Suprapubic skin (tissue), 4 donors: ENCODE data around the gene SAMD11. TPM values are rescaled to one million over a fixed set of nuclear protein-coding genes. Genes with fewer than 3 reads are reported as not detected.

Source experiments
- DNase-seq, 2 donors: peaks; one replicate each; pipeline ENCODE4 v3.0.0-alpha.2; 2019; ENCODE audit warnings: low spot score in 2 of 2
- H3K27ac ChIP-seq: fragments of 200-600 bp; sonication (generic); one replicate; pipeline ENCODE4 v1.5.1; 2019
- H3K27me3 ChIP-seq: fragments of 200-600 bp; sonication (generic); one replicate; pipeline ENCODE4 v1.5.1; 2019
- H3K36me3 ChIP-seq: fragments of 200-600 bp; sonication (generic); one replicate; pipeline ENCODE4 v1.5.1; 2019
- H3K4me1 ChIP-seq: fragments of 200-600 bp; sonication (generic); one replicate; pipeline ENCODE4 v1.5.1; 2019
- H3K4me3 ChIP-seq: fragments of 200-600 bp; sonication (generic); one replicate; pipeline ENCODE4 v1.5.1; 2019; ENCODE audit warnings: mild to moderate bottlenecking
- H3K9me3 ChIP-seq: fragments of 200-600 bp; sonication (generic); one replicate; pipeline ENCODE4 v1.5.1; 2019
- EP300 ChIP-seq: sonication (generic); formaldehyde crosslinking; IDR thresholded peaks from one replicate; pipeline ENCODE4 v1.6.1; 2017; ENCODE audit warnings: antibody characterized with exemption
- POLR2A ChIP-seq, 2 donors: fragments of 450-650 bp; IDR thresholded peaks; one replicate each; pipeline ENCODE4 v1.6.1; 2017; ENCODE audit warnings: antibody characterized with exemption in 2 of 2, mild to moderate bottlenecking in 2 of 2, moderate library complexity in 2 of 2
- POLR2AphosphoS5 ChIP-seq, 3 donors: sonication (generic); formaldehyde crosslinking; IDR thresholded peaks; one replicate each; pipeline ENCODE4 v1.6.1; 2017; ENCODE audit warnings: antibody characterized with exemption in 3 of 3
- WGBS: methylation state at CpG from one replicate; pipeline ENCODE4 v1.1.5; 2018; 5-methylcytosine and 5-hydroxymethylcytosine counted together
- total RNA-seq, 4 donors: library from RNA; depleted of rRNA; stranded (reverse); fragments of >200 nt; gene quantifications; one replicate each; pipeline ENCODE4 v1.1.0, GENCODE V29; 2016
- TF ChIP-seq, protein P1 (sequence below), 2 donors: fragments of 200-600 bp in 1 of 2; fragments of 450-650 bp in 1 of 2; sonication (generic) in 1 of 2; IDR thresholded peaks; one replicate each; pipeline ENCODE4 v1.5.1; 2016 to 2019; ENCODE audit warnings: antibody characterized with exemption in 2 of 2, mild to moderate bottlenecking in 1 of 2, moderate library complexity in 1 of 2

Gene SAMD11
- total RNA-seq, 4 donors from 2014 or later: 0.85 to 2.0 (median 1.5) TPM; not detected in 1

DNA sequence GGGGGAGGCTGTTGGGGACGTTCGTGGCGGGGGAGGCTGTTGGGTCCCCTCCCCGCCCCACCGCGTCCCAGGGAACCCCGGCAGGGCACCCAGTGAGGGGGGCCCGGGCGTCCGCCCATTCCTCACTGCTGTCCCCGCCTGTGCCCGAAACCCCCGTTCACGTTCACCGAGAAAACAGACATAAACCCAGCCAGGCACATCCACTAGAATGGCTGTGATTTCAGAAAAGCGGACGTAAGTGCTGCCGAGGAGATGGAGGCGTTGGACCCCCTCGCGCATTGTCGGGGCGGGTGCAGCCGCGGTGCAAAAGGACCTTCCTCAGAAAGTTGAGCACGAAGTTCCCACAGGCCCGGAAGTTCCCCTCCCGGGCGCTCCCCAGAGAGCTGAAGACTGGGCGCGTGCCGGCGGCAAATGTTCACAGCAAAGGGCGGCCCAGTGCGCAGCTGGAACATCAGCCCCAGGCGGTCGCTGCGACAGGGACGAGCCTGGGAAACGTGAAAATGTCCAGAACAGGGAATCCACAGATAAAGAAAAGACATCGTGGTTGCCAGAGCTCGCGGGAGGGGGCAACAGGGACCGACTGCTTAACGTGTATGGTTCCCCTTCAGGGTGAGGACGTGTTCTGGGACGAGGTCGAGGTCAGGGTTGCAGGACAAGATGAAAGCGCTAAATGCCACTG, 18.5 kb upstream of the SAMD11 start:
- WGBS: 8% methylated on average over 33 of the region's 49 CpGs
- H3K36me3 ChIP-seq: no peaks in the 10 kb centered on the region
- peak; percentile 76 to 82 for DNase-seq
- peaks cover 10% of the 10 kb centered on the region for H3K27me3 ChIP-seq
- peak overlapping the region; percentile 47 for H3K4me3 ChIP-seq
- H3K4me1 ChIP-seq: peaks cover 37% of the 10 kb centered on the region
- H3K9me3 ChIP-seq: no peaks in the 10 kb centered on the region
- H3K27ac ChIP-seq: no peak overlapping the region
- TF ChIP-seq, protein P1, sequence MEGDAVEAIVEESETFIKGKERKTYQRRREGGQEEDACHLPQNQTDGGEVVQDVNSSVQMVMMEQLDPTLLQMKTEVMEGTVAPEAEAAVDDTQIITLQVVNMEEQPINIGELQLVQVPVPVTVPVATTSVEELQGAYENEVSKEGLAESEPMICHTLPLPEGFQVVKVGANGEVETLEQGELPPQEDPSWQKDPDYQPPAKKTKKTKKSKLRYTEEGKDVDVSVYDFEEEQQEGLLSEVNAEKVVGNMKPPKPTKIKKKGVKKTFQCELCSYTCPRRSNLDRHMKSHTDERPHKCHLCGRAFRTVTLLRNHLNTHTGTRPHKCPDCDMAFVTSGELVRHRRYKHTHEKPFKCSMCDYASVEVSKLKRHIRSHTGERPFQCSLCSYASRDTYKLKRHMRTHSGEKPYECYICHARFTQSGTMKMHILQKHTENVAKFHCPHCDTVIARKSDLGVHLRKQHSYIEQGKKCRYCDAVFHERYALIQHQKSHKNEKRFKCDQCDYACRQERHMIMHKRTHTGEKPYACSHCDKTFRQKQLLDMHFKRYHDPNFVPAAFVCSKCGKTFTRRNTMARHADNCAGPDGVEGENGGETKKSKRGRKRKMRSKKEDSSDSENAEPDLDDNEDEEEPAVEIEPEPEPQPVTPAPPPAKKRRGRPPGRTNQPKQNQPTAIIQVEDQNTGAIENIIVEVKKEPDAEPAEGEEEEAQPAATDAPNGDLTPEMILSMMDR (IDR thresholded peaks at IDR 0.05): no peak
- no peak for TF ChIP-seq EP300
- no peak for TF ChIP-seq POLR2A (IDR thresholded peaks at IDR 0.05)
- no peak for TF ChIP-seq POLR2AphosphoS5 (IDR thresholded peaks at IDR 0.05)

GRCh38 chr1:905811-906599, 17.7 kb upstream of the SAMD11 start:
- peak; percentile 65 to 77 for DNase-seq
- peaks cover 18% of the 10 kb centered on the region for H3K27me3 ChIP-seq
- H3K4me1 ChIP-seq: peaks cover 45% of the 10 kb centered on the region
- no peaks in the 10 kb centered on the region for H3K9me3 ChIP-seq
- no peak overlapping the region for H3K27ac ChIP-seq
- H3K4me3 ChIP-seq: no peak overlapping the region
- no peaks in the 10 kb centered on the region for H3K36me3 ChIP-seq
- 66% methylated on average over 10 of the region's 13 CpGs for WGBS
- no peak for TF ChIP-seq EP300
- no peak for TF ChIP-seq POLR2AphosphoS5 (IDR thresholded peaks at IDR 0.05)
- TF ChIP-seq, protein P1 (IDR thresholded peaks at IDR 0.05): no peak
- no peak for TF ChIP-seq POLR2A (IDR thresholded peaks at IDR 0.05)

- no peak overlapping the region for H3K27ac ChIP-seq
- no peaks in the 10 kb centered on the region for H3K9me3 ChIP-seq
- 34% methylated on average over 12 of the region's 20 CpGs for WGBS
- no peaks in the 10 kb centered on the region for H3K36me3 ChIP-seq
- H3K4me1 ChIP-seq: peaks cover 47% of the 10 kb centered on the region
- TF ChIP-seq POLR2AphosphoS5 (IDR thresholded peaks at IDR 0.05) (no peak), EP300 (no peak), POLR2A (IDR thresholded peaks at IDR 0.05) (no peak)
- TF ChIP-seq, protein P1 (IDR thresholded peaks at IDR 0.05): no peak
- H3K4me3 ChIP-seq: no peak overlapping the region
- H3K27me3 ChIP-seq: peaks cover 25% of the 10 kb centered on the region
- peak; percentile 70 to 71 for DNase-seq
Measured at GRCh38 chr1:906600-907420, 16.9 kb upstream of the SAMD11 start.

GRCh38 chr1:907611-908451, 15.9 kb upstream of the SAMD11 start:
- peak; percentile 53 to 67 for DNase-seq
- no peak overlapping the region for H3K4me3 ChIP-seq
- peaks cover 47% of the 10 kb centered on the region for H3K4me1 ChIP-seq
- TF ChIP-seq EP300: no peak
- TF ChIP-seq POLR2AphosphoS5 (IDR thresholded peaks at IDR 0.05): no peak
- TF ChIP-seq POLR2A (IDR thresholded peaks at IDR 0.05): no peak
- TF ChIP-seq, protein P1 (IDR thresholded peaks at IDR 0.05): no peak
- H3K9me3 ChIP-seq: no peaks in the 10 kb centered on the region
- H3K36me3 ChIP-seq: no peaks in the 10 kb centered on the region
- H3K27ac ChIP-seq: no peak overlapping the region
- WGBS: 84% methylated on average over 17 of the region's 17 CpGs
- H3K27me3 ChIP-seq: peaks cover 31% of the 10 kb centered on the region
